ENCODE measurements around the gene FBXO31. TPM values are rescaled to one million over a fixed set of nuclear protein-coding genes. Genes with fewer than 3 reads are reported as not detected.

FBXO31 gene
- total and polyA plus RNA-seq, 9 of the 15 experiments (the other 6 are each of a cell fraction or from before 2014, with no cell fraction given): 0.18 to 33.3 (median 10.9) TPM

- H3K27me3 ChIP-seq (ENCODE audit: control insufficient read depth in 2 of 2, insufficient read depth in 2 of 2, low read length in 2 of 2): no peaks in the 10 kb centered on the region
- CTCF ChIA-PET (ENCODE audit: low intra/inter-chr PET ratio): no interaction called here
- no peaks in the 10 kb centered on the region; the same call in 2 of the 3 replicates for H3K79me2 ChIP-seq (ENCODE audit: control insufficient read depth, insufficient read depth, low read length)
- no peaks in the 10 kb centered on the region for H3K9me3 ChIP-seq (replicated peaks; ENCODE audit: control insufficient read depth, insufficient read depth, low read depth, low read length)
- H2AFZ ChIP-seq (ENCODE audit: low read depth, low read length): no peak overlapping the region
- no TSS peak for BruUV-seq (replicated peaks)
- no peak for TF ChIP-seq SPI1 (IDR thresholded peaks at IDR 0.05; ENCODE audit: borderline replicate concordance, low read depth, low read length)
- no peak for TF ChIP-seq ZBTB12 (CRISPR knock-in tag; IDR thresholded peaks at IDR 0.05)
- TF ChIP-seq ZFP1 (CRISPR knock-in tag; IDR thresholded peaks at IDR 0.05): no peak
- no peak for TF ChIP-seq SMARCC2 (IDR thresholded peaks at IDR 0.05; ENCODE audit: low read depth)
- TF ChIP-seq, protein P1, sequence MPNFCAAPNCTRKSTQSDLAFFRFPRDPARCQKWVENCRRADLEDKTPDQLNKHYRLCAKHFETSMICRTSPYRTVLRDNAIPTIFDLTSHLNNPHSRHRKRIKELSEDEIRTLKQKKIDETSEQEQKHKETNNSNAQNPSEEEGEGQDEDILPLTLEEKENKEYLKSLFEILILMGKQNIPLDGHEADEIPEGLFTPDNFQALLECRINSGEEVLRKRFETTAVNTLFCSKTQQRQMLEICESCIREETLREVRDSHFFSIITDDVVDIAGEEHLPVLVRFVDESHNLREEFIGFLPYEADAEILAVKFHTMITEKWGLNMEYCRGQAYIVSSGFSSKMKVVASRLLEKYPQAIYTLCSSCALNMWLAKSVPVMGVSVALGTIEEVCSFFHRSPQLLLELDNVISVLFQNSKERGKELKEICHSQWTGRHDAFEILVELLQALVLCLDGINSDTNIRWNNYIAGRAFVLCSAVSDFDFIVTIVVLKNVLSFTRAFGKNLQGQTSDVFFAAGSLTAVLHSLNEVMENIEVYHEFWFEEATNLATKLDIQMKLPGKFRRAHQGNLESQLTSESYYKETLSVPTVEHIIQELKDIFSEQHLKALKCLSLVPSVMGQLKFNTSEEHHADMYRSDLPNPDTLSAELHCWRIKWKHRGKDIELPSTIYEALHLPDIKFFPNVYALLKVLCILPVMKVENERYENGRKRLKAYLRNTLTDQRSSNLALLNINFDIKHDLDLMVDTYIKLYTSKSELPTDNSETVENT (CRISPR knock-in tag; IDR thresholded peaks at IDR 0.05): no peak
- TF ChIP-seq ZNF79 (CRISPR knock-in tag; IDR thresholded peaks at IDR 0.05; ENCODE audit: low read depth): no peak
- TF ChIP-seq SLC30A9 (CRISPR knock-in tag; IDR thresholded peaks at IDR 0.05): no peak
- no peak overlapping the region for H3K27ac ChIP-seq (ENCODE audit: extremely low read depth, low read depth, low read length)
- no peak overlapping the region for H3K4me3 ChIP-seq
- WGBS (ENCODE audit: insufficient coverage, low coverage, missing lambda C conversion rate): 89% methylated on average over 20 of the region's 20 CpGs
- DNase-seq (ENCODE audit: extremely low read depth in 1 of 4, low spot score in 3 of 4) (no peak), FAIRE-seq (no peak), ATAC-seq (no peak)
- 0 out of 4 replicates have a peak overlapping the region, but pooled peaks of 1 of the 2 experiments have one; percentile 13 for H3K9ac ChIP-seq (ENCODE audit: insufficient read depth in 1 of 2, low read depth in 2 of 2, low read length in 2 of 2)
- H3K9me1 ChIP-seq (ENCODE audit: control insufficient read depth, insufficient read depth, low read length): peaks cover 3% of the 10 kb centered on the region
- H4K20me1 ChIP-seq (replicated peaks; ENCODE audit: control insufficient read depth, insufficient read depth, low read length): peaks cover 11% of the 10 kb centered on the region; the same call in 1 of the 2 replicates
- in situ Hi-C loops (cut with MboI) (no loop called here), intact Hi-C loops (cut with micrococcal nuclease) (loop anchor here (10.0 kb wide), 1 partner anchor 305 kb away; no protein-coding TSS in a partner anchor)
- H3K4me1 ChIP-seq (replicated peaks in 1 of 2; ENCODE audit: control insufficient read depth in 2 of 2, insufficient read depth in 2 of 2, low read length in 2 of 2): peaks cover 0 to 14% of the 10 kb centered on the region in 2 experiments; a peak in 2 of 5 replicates
- no peak overlapping the region for H3K4me2 ChIP-seq (ENCODE audit: insufficient read depth, low read length)
- POLR2A ChIA-PET: interaction anchor here (1.0 to 3.8 kb wide), 2 partner anchors 11 kb away, joined by 4 to 15 read pairs; no protein-coding TSS in a partner anchor
- peaks cover 63% of the 10 kb centered on the region; the same call in 2 of the 3 replicates for H3K36me3 ChIP-seq (ENCODE audit: control insufficient read depth, insufficient read depth, low read length)
These were observed 53.9 kb downstream of the FBXO31 start for GRCh38 chr16:87329436-87330256.

Measured in K562 (cell line).